Ramos (cell line): Measurements from ENCODE around the gene REPIN1.

Source experiments
- in situ Hi-C: fragments of 300-500 bp; cut with MboI; formaldehyde crosslinking; loops from one replicate; pipeline ENCODE4 v1.14.3; 2022; ENCODE audit warnings: low sequenced_read_pairs; ENCODE audit not compliant: unreplicated experiment

REPIN1 gene

GRCh38 chr7:150417239-150417638, 48.6 kb downstream of the REPIN1 start:
- in situ Hi-C loops: no loop called here

GRCh38 chr7:150417863-150418262, 49.2 kb downstream of the REPIN1 start:
- in situ Hi-C loops: no loop called here

- in situ Hi-C loops: no loop called here
Measured at GRCh38 chr7:150420242-150420641, 51.6 kb downstream of the REPIN1 start.

GRCh38 chr7:150420987-150421674, 52.5 kb downstream of the REPIN1 start:
- in situ Hi-C loops: no loop called here

- in situ Hi-C loops: no loop called here
Measured at GRCh38 chr7:150421831-150422230, 53.2 kb downstream of the REPIN1 start.
